HL-60 (cell line): ENCODE results near the gene PPP1R8.

Source experiments
- DNase-seq, 2 experiments: peaks; one replicate each; pipeline ENCODE4 v3.0.0-alpha.2; 2010 to 2020; ENCODE audit warnings: low read depth in 1 of 2, low spot score in 1 of 2
- H3K27ac ChIP-seq: fragments of 250-450 bp; sonication (Bioruptor Pico); replicated peaks from 2 replicates; pipeline ENCODE4 v1.5.1; 2020; ENCODE audit warnings: mild to moderate bottlenecking, moderate library complexity
- H3K27me3 ChIP-seq: fragments of 250-450 bp; sonication (Bioruptor Pico); 2 replicates; pipeline ENCODE4 v1.5.1; 2021; ENCODE audit warnings: mild to moderate bottlenecking, moderate library complexity; ENCODE audit not compliant: insufficient read depth, poor library complexity, severe bottlenecking
- H3K4me3 ChIP-seq: replicated peaks from 2 replicates; pipeline ENCODE4 v1.5.1; 2011; ENCODE audit warnings: mild to moderate bottlenecking, control low read depth, low read length; ENCODE audit not compliant: insufficient read depth
- GABPA ChIP-seq: IDR thresholded peaks from 2 replicates; pipeline ENCODE4 v1.6.1; 2012; ENCODE audit warnings: low read depth
- POLR2AphosphoS5 ChIP-seq: IDR thresholded peaks from 2 replicates; pipeline ENCODE4 v1.6.1; 2012; ENCODE audit warnings: low read depth
- SPI1 ChIP-seq: IDR thresholded peaks from 2 replicates; pipeline ENCODE4 v1.6.1; 2012; ENCODE audit warnings: low read depth, mild to moderate bottlenecking, borderline replicate concordance
- TF ChIP-seq, protein P1 (sequence below): IDR thresholded peaks from one replicate; pipeline ENCODE4 v1.5.1; 2011; ENCODE audit warnings: low read length, control low read depth, inconsistent platforms; ENCODE audit not compliant: insufficient read depth
- TF ChIP-seq, protein P2 (sequence below): IDR thresholded peaks from 2 replicates; pipeline ENCODE4 v1.6.1; 2012; ENCODE audit warnings: low read depth; ENCODE audit not compliant: insufficient replicate concordance

Gene PPP1R8

DNA sequence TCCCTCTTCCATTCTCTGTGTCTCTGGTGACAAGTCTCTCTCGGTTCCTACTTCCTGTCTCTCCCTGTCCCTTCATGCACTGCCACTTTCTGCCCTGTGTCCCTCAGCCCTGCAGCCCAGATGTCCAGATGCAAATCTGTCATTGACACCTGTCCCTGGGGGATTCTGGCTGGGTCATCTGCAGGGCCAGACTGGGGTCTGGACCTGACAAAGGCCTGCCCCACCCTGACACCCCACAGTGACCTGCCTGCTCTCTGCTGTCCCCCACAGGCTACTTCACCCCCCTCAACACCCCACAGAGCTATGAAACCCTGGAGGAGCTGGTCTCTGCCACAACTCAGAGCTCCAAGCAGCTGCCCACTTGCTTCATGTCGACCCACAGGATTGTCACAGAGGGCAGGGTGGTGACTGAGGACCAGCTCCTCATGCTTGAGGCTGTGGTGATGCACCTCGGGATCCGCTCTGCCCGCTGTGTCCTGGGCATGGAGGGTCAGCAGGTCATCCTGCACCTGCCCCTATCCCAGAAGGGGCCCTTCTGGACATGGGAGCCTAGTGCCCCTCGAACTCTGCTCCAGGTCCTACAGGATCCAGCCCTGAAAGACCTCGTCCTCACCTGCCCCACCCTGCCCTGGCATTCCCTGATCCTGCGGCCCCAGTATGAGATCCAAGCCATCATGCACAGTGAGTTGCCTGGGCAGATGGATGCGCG is 48.9 kb downstream of the PPP1R8 start:
- no peak for TF ChIP-seq GABPA
- TF ChIP-seq, protein P1, sequence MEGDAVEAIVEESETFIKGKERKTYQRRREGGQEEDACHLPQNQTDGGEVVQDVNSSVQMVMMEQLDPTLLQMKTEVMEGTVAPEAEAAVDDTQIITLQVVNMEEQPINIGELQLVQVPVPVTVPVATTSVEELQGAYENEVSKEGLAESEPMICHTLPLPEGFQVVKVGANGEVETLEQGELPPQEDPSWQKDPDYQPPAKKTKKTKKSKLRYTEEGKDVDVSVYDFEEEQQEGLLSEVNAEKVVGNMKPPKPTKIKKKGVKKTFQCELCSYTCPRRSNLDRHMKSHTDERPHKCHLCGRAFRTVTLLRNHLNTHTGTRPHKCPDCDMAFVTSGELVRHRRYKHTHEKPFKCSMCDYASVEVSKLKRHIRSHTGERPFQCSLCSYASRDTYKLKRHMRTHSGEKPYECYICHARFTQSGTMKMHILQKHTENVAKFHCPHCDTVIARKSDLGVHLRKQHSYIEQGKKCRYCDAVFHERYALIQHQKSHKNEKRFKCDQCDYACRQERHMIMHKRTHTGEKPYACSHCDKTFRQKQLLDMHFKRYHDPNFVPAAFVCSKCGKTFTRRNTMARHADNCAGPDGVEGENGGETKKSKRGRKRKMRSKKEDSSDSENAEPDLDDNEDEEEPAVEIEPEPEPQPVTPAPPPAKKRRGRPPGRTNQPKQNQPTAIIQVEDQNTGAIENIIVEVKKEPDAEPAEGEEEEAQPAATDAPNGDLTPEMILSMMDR = no peak
- TF ChIP-seq, protein P2, sequence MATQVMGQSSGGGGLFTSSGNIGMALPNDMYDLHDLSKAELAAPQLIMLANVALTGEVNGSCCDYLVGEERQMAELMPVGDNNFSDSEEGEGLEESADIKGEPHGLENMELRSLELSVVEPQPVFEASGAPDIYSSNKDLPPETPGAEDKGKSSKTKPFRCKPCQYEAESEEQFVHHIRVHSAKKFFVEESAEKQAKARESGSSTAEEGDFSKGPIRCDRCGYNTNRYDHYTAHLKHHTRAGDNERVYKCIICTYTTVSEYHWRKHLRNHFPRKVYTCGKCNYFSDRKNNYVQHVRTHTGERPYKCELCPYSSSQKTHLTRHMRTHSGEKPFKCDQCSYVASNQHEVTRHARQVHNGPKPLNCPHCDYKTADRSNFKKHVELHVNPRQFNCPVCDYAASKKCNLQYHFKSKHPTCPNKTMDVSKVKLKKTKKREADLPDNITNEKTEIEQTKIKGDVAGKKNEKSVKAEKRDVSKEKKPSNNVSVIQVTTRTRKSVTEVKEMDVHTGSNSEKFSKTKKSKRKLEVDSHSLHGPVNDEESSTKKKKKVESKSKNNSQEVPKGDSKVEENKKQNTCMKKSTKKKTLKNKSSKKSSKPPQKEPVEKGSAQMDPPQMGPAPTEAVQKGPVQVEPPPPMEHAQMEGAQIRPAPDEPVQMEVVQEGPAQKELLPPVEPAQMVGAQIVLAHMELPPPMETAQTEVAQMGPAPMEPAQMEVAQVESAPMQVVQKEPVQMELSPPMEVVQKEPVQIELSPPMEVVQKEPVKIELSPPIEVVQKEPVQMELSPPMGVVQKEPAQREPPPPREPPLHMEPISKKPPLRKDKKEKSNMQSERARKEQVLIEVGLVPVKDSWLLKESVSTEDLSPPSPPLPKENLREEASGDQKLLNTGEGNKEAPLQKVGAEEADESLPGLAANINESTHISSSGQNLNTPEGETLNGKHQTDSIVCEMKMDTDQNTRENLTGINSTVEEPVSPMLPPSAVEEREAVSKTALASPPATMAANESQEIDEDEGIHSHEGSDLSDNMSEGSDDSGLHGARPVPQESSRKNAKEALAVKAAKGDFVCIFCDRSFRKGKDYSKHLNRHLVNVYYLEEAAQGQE = no peak
- no peak for TF ChIP-seq SPI1
- no peak for TF ChIP-seq POLR2AphosphoS5
- Histone ChIP-seq H3K27ac (no peak overlapping the region; the same call in 1 of the 2 replicates), H3K27me3 (no peaks in the 10 kb centered on the region), H3K4me3 (no peak overlapping the region)
- DNase-seq = no peak

DNA sequence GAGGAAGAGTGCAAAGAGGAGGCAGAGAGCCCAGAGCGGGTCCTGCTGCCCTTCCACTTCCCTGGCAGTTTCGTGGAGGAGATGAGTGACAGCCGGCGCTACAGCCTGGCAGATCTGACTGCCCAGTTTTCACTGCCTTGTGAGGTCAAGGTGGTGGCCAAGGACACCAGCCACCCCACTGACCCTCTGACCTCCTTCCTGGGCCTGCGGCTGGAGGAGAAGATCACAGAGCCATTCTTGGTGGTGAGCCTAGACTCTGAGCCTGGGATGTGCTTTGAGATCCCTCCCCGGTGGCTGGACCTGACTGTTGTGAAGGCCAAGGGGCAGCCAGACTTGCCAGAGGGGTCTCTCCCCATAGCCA is 51.9 kb downstream of the PPP1R8 start:
- no peak overlapping the region for H3K4me3 ChIP-seq
- DNase-seq = no peak
- H3K27me3 ChIP-seq = no peaks in the 10 kb centered on the region
- TF ChIP-seq POLR2AphosphoS5 = no peak
- no peak for TF ChIP-seq SPI1
- TF ChIP-seq, protein P2 = no peak
- no peak for TF ChIP-seq GABPA
- TF ChIP-seq, protein P1 = no peak
- H3K27ac ChIP-seq = peak overlapping the region; percentile 96

DNA sequence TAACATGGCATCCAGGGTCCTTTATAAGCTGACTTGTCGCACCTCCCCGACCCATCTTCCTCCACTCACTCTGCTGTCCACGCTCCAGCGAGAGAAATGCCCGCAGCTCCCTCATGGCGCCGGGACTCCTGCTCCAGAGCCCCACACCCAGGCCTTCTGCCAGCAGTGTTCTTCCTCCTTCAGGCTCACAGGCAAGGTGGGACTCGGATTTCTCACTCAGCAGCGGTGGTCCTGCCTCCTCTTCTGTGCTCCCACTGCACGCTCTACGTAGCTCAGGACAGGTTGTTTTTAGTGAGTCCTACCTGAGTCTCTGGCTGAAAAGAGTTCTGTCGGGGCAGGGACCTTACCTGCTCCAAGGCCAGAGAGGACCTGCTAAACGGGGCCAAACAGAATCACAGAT is 53.0 kb downstream of the PPP1R8 start:
- Histone ChIP-seq H3K27me3 (no peaks in the 10 kb centered on the region), H3K4me3 (no peak overlapping the region), H3K27ac (peak overlapping the region; percentile 96)
- DNase-seq = no peak
- TF ChIP-seq SPI1 = no peak
- TF ChIP-seq POLR2AphosphoS5 = no peak
- TF ChIP-seq, protein P2 = no peak
- no peak for TF ChIP-seq GABPA
- TF ChIP-seq, protein P1 = no peak
